HFF-Myc (cell line): ENCODE data around the gene IL22.
"Not testable (repeated sequence)": the region's sequence is repeated elsewhere in the genome, so short reads cannot be mapped to it uniquely, and the experiment has no call there.

ENCODE experiments used
- DNase-seq: peaks from one replicate; pipeline ENCODE4 v3.0.0-alpha.2; 2011; ENCODE audit warnings: low read depth; ENCODE audit errors: extremely low read depth
- H3K4me3 ChIP-seq: replicated peaks from 2 replicates; pipeline ENCODE4 v1.5.1; 2011; ENCODE audit warnings: low read depth, mild to moderate bottlenecking, control low read depth, low read length
- TF ChIP-seq, protein P1 (sequence below): IDR thresholded peaks from 2 replicates; pipeline ENCODE4 v1.5.1; 2012; ENCODE audit warnings: mild to moderate bottlenecking, low read depth, low read length, control low read depth; ENCODE audit errors: missing control alignments

The IL22 gene

GRCh38 chr12:68221497-68221896 lies 31.9 kb downstream of the IL22 start:
- H3K4me3 ChIP-seq, result no peak overlapping the region
- TF ChIP-seq, protein P1, sequence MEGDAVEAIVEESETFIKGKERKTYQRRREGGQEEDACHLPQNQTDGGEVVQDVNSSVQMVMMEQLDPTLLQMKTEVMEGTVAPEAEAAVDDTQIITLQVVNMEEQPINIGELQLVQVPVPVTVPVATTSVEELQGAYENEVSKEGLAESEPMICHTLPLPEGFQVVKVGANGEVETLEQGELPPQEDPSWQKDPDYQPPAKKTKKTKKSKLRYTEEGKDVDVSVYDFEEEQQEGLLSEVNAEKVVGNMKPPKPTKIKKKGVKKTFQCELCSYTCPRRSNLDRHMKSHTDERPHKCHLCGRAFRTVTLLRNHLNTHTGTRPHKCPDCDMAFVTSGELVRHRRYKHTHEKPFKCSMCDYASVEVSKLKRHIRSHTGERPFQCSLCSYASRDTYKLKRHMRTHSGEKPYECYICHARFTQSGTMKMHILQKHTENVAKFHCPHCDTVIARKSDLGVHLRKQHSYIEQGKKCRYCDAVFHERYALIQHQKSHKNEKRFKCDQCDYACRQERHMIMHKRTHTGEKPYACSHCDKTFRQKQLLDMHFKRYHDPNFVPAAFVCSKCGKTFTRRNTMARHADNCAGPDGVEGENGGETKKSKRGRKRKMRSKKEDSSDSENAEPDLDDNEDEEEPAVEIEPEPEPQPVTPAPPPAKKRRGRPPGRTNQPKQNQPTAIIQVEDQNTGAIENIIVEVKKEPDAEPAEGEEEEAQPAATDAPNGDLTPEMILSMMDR, result no peak
- no peak for DNase-seq

DNA sequence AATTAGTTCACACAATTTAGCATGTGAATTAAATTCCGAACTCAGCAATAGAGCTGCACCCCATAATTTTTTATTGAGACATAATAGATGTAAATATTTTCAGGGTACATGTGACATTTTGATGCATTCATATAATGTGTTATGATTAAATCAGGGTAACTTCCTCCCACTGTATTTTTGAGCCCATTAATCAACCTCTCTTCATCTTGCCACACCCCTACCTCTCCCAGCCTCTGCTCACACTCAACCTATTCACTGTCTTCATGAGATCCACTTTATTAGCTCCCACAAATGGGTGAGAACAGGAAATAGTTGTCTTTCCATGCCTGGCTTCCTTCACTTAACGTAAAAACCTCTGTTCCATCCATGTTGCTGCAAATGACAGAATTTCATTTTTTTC lies 42.5 kb downstream of the IL22 start:
- no peak for DNase-seq
- TF ChIP-seq, protein P1, result no peak
- H3K4me3 ChIP-seq, result no peak overlapping the region

DNA sequence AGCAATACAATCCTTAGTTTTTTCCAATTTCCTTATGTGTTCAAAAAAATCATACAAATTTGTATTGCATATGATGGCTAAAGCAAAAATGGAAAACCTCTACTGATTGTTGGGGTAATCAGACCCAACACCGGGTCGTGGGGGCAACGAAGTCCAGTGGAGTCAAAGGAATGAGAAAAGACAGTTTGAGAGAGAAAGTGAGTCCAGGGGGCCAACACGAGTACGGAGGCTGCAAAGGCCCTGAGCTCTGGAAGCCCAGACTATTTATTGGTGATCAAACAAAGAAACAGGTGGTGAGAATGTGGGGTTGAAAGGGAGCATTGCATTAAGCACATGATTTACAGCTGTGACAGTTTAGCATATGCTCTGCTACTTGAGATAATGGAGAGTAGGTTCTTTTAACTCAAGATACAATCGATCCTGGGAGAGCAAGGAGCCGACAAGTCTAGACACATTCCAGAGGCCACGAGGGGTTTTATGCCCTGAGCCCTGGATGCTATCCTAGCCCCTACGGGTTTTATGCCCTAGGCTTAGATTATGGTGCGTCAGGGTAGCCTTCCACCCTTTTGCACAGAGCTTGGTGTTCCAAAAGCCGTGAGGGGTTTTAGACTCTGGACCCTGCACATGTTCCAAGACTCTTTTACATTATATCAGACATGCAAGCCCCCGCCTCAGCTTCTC lies 44.2 kb downstream of the IL22 start:
- not testable (repeated sequence) for DNase-seq, H3K4me3 ChIP-seq

DNA sequence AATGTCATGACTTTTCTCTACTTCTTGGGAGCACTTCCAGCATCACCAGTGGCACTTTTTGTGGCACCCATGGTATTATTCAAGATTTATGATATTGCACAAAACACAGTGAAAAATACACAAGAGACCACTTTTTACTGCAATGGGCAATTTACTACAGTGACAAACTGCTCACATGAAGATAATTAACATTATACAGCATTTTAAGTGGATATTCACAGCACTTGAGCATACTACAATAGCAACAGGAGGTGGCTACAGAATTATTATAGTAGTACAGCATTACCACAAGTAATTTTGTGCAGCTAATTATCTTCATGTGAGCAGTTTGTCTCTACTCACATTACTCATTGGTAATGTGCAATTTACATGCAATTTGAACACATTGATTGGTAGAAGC lies 46.1 kb downstream of the IL22 start:
- no peak overlapping the region for H3K4me3 ChIP-seq
- TF ChIP-seq, protein P1, result no peak
- no peak for DNase-seq

GRCh38 chr12:68206446-68206845 lies 47.0 kb downstream of the IL22 start:
- TF ChIP-seq, protein P1, result no peak
- no peak for DNase-seq

GRCh38 chr12:68203460-68203875 lies 49.9 kb downstream of the IL22 start:
- TF ChIP-seq, protein P1, result no peak
- no peak for DNase-seq
- no peak overlapping the region for H3K4me3 ChIP-seq

More at GRCh38 chr12:68206446-68206845, 47.0 kb downstream of the IL22 start:
- H3K4me3 ChIP-seq, result no peak overlapping the region

DNA sequence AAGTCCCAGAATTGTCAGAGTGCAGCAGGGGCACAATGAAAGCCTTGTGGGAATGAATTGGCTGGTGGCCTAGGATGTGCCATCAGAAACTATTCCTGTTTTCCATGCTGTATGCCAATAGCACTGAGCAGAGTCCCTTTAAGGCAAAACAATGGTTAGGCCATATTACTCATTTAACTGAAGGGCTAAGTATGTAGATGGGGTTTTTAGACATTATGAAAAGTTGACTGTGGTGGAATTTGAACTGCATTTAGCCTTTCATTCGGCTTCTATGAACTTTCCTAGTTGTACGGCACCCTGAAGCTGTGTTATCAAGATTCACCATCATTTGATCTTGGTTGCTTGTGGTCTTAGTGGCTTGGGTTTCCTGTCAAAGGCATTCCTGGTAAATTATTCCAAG lies 52.5 kb downstream of the IL22 start:
- TF ChIP-seq, protein P1, result no peak
- no peak for DNase-seq
- no peak overlapping the region for H3K4me3 ChIP-seq
